Esophagus muscularis mucosa (tissue), 4 donors: ENCODE results near the gene SLC38A8. TPM values are rescaled to one million over a fixed set of nuclear protein-coding genes. Genes with fewer than 3 reads are reported as not detected.

Source experiments
- DNase-seq: peaks from one replicate; pipeline ENCODE4 v3.0.0-alpha.2; 2017; ENCODE audit errors: extremely low spot score
- H3K27ac ChIP-seq, 4 donors: fragments of 200-600 bp; sonication (generic); replicated peaks in 1 of 4; 1 replicate in 3 of 4; 2 replicates in 1 of 4; pipeline ENCODE4 v1.5.1; 2016 to 2019; ENCODE audit warnings: mild to moderate bottlenecking in 1 of 4
- H3K27me3 ChIP-seq, 4 donors: fragments of 200-600 bp; sonication (generic); one replicate each; pipeline versions ENCODE4 v1.5.1 to v1.6.0; 2016 to 2019
- H3K36me3 ChIP-seq, 4 donors: fragments of 200-600 bp; sonication (generic); one replicate each; pipeline ENCODE4 v1.5.1; 2016 to 2019
- H3K4me1 ChIP-seq, 4 donors: fragments of 200-600 bp; sonication (generic); one replicate each; pipeline ENCODE4 v1.5.1; 2016 to 2019
- H3K4me3 ChIP-seq, 4 donors: fragments of 200-600 bp; sonication (generic); 1 replicate in 2 of 4; 2 replicates in 2 of 4; pipeline ENCODE4 v1.5.1; 2016 to 2019; ENCODE audit warnings: mild to moderate bottlenecking in 4 of 4, moderate library complexity in 1 of 4
- H3K9me3 ChIP-seq, 4 donors: fragments of 200-600 bp; sonication (generic); 1 replicate in 3 of 4; 2 replicates in 1 of 4; pipeline ENCODE4 v1.5.1; 2016 to 2019
- CTCF ChIP-seq, 3 experiments: fragments of 200-600 bp in 2 of 3; fragments of 450-650 bp in 1 of 3; sonication (generic) in 2 of 3; IDR thresholded peaks; one replicate each; pipeline ENCODE4 v1.5.1; 2017 to 2019; ENCODE audit warnings: antibody characterized with exemption in 3 of 3, mild to moderate bottlenecking in 2 of 3, moderate library complexity in 1 of 3
- EP300 ChIP-seq: sonication (generic); formaldehyde crosslinking; IDR thresholded peaks from one replicate; pipeline ENCODE4 v1.6.1; 2017; ENCODE audit warnings: antibody characterized with exemption
- POLR2A ChIP-seq: fragments of 450-650 bp; IDR thresholded peaks from one replicate; pipeline ENCODE4 v1.6.1; 2017; ENCODE audit warnings: antibody characterized with exemption, moderate library complexity, mild to moderate bottlenecking, low read depth
- POLR2AphosphoS5 ChIP-seq, 2 donors: sonication (generic); formaldehyde crosslinking; IDR thresholded peaks; one replicate each; pipeline ENCODE4 v1.6.1; 2017; ENCODE audit warnings: antibody characterized with exemption in 2 of 2
- WGBS: methylation state at CpG from one replicate; pipeline ENCODE4 v1.1.5; 2018; 5-methylcytosine and 5-hydroxymethylcytosine counted together
- intact Hi-C: fragments of 100-400 bp; cut with DNase I; formaldehyde crosslinking; loops from one replicate; pipeline ENCODE4 v1.15.1; 2023
- total RNA-seq, 4 donors: library from RNA; depleted of rRNA; stranded (reverse); fragments of >200 nt; gene quantifications; one replicate each; pipeline versions ENCODE4 v1.1.0 to v1.2.1, GENCODE V29; 2016

The SLC38A8 gene
- total RNA-seq, 4 donors from 2014 or later: not detected

DNA sequence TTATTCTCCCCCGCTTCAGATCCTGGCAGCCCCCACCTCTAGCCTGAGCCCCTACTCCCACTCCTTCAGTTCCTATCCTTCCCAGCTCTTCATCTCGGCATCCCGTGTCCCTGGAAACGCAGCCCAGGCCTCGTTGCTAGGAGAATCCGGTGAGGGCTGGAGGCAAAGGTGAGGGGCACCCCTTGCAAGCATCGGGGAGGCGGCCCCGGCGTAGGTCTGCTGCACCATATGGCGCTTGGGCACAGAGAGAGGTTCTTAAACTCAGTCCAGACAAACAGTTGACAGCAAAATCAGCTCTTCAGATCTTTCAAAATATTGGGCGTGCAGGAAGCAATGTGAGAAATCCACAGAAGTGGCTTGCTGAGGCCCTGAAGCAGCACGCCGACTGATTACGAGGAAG is 15.0 kb downstream of the SLC38A8 start:
- H3K27ac ChIP-seq: no peak overlapping the region
- no peak for DNase-seq
- H3K9me3 ChIP-seq: no peaks in the 10 kb centered on the region
- no peak overlapping the region for H3K4me3 ChIP-seq
- no peaks in the 10 kb centered on the region for H3K4me1 ChIP-seq
- no peaks in the 10 kb centered on the region for H3K27me3 ChIP-seq
- intact Hi-C loops: no loop called here
- H3K36me3 ChIP-seq: no peaks in the 10 kb centered on the region
- TF ChIP-seq POLR2AphosphoS5 (IDR thresholded peaks at IDR 0.05) (no peak), CTCF (IDR thresholded peaks at IDR 0.05) (no peak), POLR2A (no peak), EP300 (no peak)
- WGBS: 70% methylated on average over 15 of the region's 15 CpGs

GRCh38 chr16:84026606-84027005 is 16.0 kb downstream of the SLC38A8 start:
- intact Hi-C loops: no loop called here
- no peaks in the 10 kb centered on the region for H3K27me3 ChIP-seq
- WGBS: 95% methylated on average over 10 of the region's 10 CpGs
- no peak overlapping the region for H3K27ac ChIP-seq
- no peak for DNase-seq
- no peaks in the 10 kb centered on the region for H3K4me1 ChIP-seq
- no peak for TF ChIP-seq EP300
- no peak for TF ChIP-seq POLR2AphosphoS5 (IDR thresholded peaks at IDR 0.05)
- no peak for TF ChIP-seq CTCF (IDR thresholded peaks at IDR 0.05)
- TF ChIP-seq POLR2A: no peak
- H3K9me3 ChIP-seq: peaks cover 0 to 7% (median 5%) of the 10 kb centered on the region in 4 donors
- no peaks in the 10 kb centered on the region for H3K36me3 ChIP-seq
- no peak overlapping the region for H3K4me3 ChIP-seq

DNA sequence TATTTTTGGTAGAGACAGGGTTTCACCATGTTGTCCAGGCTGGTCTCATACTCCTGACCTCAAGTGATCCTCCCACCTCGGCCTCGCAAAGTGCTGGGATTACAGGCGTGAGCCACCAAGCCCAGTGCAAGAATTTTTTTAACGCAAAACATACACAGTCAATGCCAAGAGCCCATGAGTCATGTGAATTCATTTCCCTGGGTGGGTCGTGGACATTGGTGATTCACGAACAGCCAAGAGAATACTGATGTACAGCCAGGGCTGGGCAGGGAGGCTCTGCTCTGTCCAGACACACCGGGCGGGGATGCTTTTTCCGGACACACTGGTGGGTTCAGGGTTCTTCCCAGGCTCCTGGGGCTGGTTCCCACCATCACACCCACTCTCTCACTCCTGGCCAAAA is 17.7 kb downstream of the SLC38A8 start:
- no peaks in the 10 kb centered on the region for H3K4me1 ChIP-seq
- H3K4me3 ChIP-seq: no peak overlapping the region
- no peaks in the 10 kb centered on the region for H3K36me3 ChIP-seq
- H3K9me3 ChIP-seq: peaks cover 0 to 12% (median 9%) of the 10 kb centered on the region in 4 donors
- intact Hi-C loops: no loop called here
- no peak overlapping the region for H3K27ac ChIP-seq
- WGBS: 76% methylated on average over 9 of the region's 9 CpGs
- DNase-seq: no peak
- TF ChIP-seq POLR2AphosphoS5 (IDR thresholded peaks at IDR 0.05) (no peak), CTCF (IDR thresholded peaks at IDR 0.05) (no peak), EP300 (no peak), POLR2A (no peak)
- H3K27me3 ChIP-seq: no peaks in the 10 kb centered on the region

GRCh38 chr16:84022644-84023043 is 20.0 kb downstream of the SLC38A8 start:
- Histone ChIP-seq H3K27me3 (no peaks in the 10 kb centered on the region), H3K4me1 (no peaks in the 10 kb centered on the region), H3K36me3 (no peaks in the 10 kb centered on the region), H3K9me3 (peaks cover 0 to 20% (median 11%) of the 10 kb centered on the region in 4 donors), H3K27ac (no peak overlapping the region), H3K4me3 (no peak overlapping the region)
- DNase-seq: no peak
- 79% methylated on average over 11 of the region's 11 CpGs for WGBS
- intact Hi-C loops: no loop called here
- no peak for TF ChIP-seq POLR2AphosphoS5 (IDR thresholded peaks at IDR 0.05)
- TF ChIP-seq CTCF (IDR thresholded peaks at IDR 0.05): no peak
- TF ChIP-seq EP300: no peak
- TF ChIP-seq POLR2A: no peak

DNA sequence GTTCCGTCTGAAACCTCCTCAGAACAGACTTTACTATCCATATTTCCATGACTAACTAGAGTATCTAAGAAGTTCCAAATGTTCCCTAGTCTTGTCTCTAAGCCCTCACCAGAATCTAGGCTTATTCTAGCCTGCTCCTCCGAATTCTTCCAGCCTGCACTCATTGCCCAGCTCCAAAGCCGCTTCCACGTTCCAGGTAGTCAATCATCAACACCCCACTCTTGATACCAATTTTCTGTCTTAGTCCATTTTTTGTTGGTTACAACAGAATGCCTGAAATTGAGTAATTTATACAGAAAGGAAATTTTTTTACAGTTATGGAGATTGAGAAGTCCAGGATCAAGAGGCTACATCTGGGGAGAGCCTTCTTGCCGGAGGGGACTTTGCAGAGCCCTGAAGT is 21.1 kb downstream of the SLC38A8 start:
- WGBS: 92% methylated on average over 5 of the region's 5 CpGs
- Histone ChIP-seq H3K27ac (no peak overlapping the region), H3K4me1 (no peaks in the 10 kb centered on the region), H3K4me3 (no peak overlapping the region), H3K9me3 (peaks cover 0 to 20% (median 11%) of the 10 kb centered on the region in 4 donors), H3K36me3 (no peaks in the 10 kb centered on the region), H3K27me3 (peaks cover 0 to 2% (median 0%) of the 10 kb centered on the region in 4 donors)
- intact Hi-C loops: no loop called here
- TF ChIP-seq POLR2A: no peak
- TF ChIP-seq POLR2AphosphoS5 (IDR thresholded peaks at IDR 0.05): no peak
- no peak for TF ChIP-seq CTCF (IDR thresholded peaks at IDR 0.05)
- no peak for TF ChIP-seq EP300
- no peak for DNase-seq
